GM19035 (cell line): ENCODE results near the gene DYNLT4.
A peak's percentile ranks its signal among the peaks of the same experiment; 100 is the strongest.

ENCODE experiments used
- ATAC-seq: cut with Tn5 transposase; IDR thresholded peaks from one replicate; pipeline ENCODE4 v1.9.1; 2021; ENCODE audit not compliant: unreplicated experiment

Gene DYNLT4

GRCh38 chr1:44790968-44791801 is 16.0 kb downstream of the DYNLT4 start:
- no peak for ATAC-seq

GRCh38 chr1:44788120-44788860 is 18.9 kb downstream of the DYNLT4 start, which contains the start of gene BEST4:
Gene BEST4 (minus strand): TSS chr1:44788170. CDS start chr1:44787705, 465 bp downstream.
- no peak for ATAC-seq

GRCh38 chr1:44787506-44787905 is 19.6 kb downstream of the DYNLT4 start:
- no peak for ATAC-seq

GRCh38 chr1:44786841-44787426 is 20.2 kb downstream of the DYNLT4 start:
- no peak for ATAC-seq

- no peak for ATAC-seq
These were observed 20.9 kb downstream of the DYNLT4 start for GRCh38 chr1:44786138-44786840.

GRCh38 chr1:44785501-44786137 is 21.5 kb downstream of the DYNLT4 start:
- no peak for ATAC-seq

- ATAC-seq = no peak
These were observed 22.1 kb downstream of the DYNLT4 start for GRCh38 chr1:44785029-44785380.

- no peak for ATAC-seq
These were observed 22.8 kb downstream of the DYNLT4 start for GRCh38 chr1:44784094-44785028.

GRCh38 chr1:44783697-44784093 is 23.5 kb downstream of the DYNLT4 start:
- no peak for ATAC-seq

GRCh38 chr1:44780583-44781121 is 26.5 kb downstream of the DYNLT4 start:
- ATAC-seq = no peak

- no peak for ATAC-seq
These were observed 28.2 kb downstream of the DYNLT4 start for GRCh38 chr1:44778705-44779576.

- no peak for ATAC-seq
These were observed 29.0 kb downstream of the DYNLT4 start for GRCh38 chr1:44777969-44778635.

GRCh38 chr1:44777547-44777946 is 29.6 kb downstream of the DYNLT4 start:
- ATAC-seq = no peak

- ATAC-seq = no peak
These were observed 30.5 kb downstream of the DYNLT4 start for GRCh38 chr1:44776730-44777068.

- ATAC-seq = peak; percentile 15
These were observed 31.0 kb downstream of the DYNLT4 start for GRCh38 chr1:44775930-44776729.

- peak; percentile 77 for ATAC-seq
These were observed 31.8 kb downstream of the DYNLT4 start, which contains the start of gene RPS8 for GRCh38 chr1:44775078-44775929. Gene RPS8 (plus strand): TSS chr1:44775540. CDS start chr1:44775597, 57 bp downstream.
